ENCODE results near the gene IL13RA1. TPM values are rescaled to one million over a fixed set of nuclear protein-coding genes. Genes with fewer than 3 reads are reported as not detected.
"Not testable (repeated sequence)": the region's sequence is repeated elsewhere in the genome, so short reads cannot be mapped to it uniquely, and the experiment has no call there.

IL13RA1 gene
- polyA plus RNA-seq, 1 donor from 2014 or later = 31.1 TPM

DNA sequence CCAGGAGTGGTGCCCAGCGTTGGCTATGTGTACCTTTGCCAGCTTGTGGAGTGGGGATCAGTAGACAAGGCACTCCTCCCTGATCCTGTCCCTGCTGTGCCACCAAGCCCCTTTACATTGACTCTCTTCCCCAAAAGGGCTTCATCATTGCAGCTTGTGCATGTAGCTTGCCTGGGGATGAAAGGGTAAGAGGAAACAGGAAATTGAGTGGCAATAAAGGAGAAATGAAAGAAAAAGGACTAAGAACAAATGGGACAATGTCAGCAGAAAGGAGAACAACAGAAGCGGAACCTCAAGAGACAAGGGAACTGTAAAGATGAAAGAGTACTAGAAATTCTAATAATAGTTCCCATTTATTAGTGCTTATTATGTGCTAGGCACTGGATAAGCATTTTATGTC lies 8.7 kb upstream of the IL13RA1 start:
- peak overlapping the region; percentile 21 to 82 (median 44) for H3K4me3 Mint-ChIP-seq
- peaks cover 0 to 3% (median 2%) of the 10 kb centered on the region in 3 donors for H3K9me3 Mint-ChIP-seq
- peaks cover 1% of the 10 kb centered on the region for H3K27me3 Mint-ChIP-seq
- peaks cover 28 to 38% (median 34%) of the 10 kb centered on the region in 3 donors for H3K4me1 Mint-ChIP-seq
- H3K27ac Mint-ChIP-seq = peak overlapping the region; percentile 55 to 96 (median 89)
- H3K36me3 Mint-ChIP-seq = no peaks in the 10 kb centered on the region

DNA sequence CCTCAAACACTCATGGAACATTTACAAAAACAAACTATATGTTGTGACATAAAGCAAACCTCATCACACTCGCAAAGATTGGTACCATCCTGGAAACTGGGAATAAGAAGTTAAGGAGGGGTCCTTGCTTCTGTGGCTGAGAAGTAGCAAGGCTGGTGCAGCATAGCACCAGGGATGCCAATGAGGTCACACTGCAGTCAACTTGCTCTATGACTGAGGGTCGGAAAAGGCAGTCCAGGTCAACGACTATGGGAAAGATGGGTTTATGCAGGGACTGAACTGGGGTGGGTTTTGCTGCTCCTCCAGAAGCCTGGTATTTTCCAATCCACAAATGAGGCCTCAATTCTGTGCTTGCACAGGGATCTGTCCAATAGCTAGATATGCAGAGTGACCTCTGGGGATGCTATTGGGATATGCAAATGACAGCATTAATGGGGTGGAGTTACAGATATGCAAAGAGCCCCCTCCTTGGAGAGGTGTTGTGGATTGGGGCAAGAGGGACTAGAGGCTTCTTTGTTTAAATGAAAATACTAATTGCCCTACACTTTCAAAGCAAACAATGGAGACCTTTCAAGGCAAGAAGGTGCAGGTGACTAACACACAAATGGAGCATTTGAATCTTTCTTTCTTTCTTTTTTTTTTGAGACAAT lies 7.2 kb upstream of the IL13RA1 start:
- Mint-ChIP-seq H3K9me3 (peaks cover 0 to 3% (median 2%) of the 10 kb centered on the region in 3 donors), H3K27me3 (peaks cover 4% of the 10 kb centered on the region), H3K4me3 (no peak overlapping the region), H3K4me1 (peaks cover 37 to 46% (median 42%) of the 10 kb centered on the region in 3 donors), H3K36me3 (no peaks in the 10 kb centered on the region), H3K27ac (peak overlapping the region in 1 of 3 donors; percentile 89)

DNA sequence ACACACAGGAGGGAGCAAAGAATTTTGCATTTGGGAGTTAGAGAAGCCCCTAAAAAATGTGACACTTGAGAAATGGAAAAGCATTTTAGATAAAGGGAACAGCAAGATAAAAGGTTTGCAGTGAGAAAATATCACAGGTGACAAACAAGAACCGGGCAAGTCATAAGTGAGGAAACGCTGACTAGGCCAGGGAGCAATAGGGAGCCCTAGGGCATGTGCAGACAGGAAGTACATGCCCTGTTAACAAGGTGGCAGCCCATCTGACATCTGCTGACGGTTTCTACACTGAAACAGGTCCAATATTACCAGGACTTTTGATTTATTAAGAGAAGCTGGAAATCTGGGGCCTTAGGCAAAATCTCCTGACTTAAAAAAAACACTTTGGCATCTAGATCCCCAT lies 4.0 kb upstream of the IL13RA1 start:
- H3K36me3 Mint-ChIP-seq = no peaks in the 10 kb centered on the region
- H3K27me3 Mint-ChIP-seq = peaks cover 4% of the 10 kb centered on the region
- H3K4me3 Mint-ChIP-seq = peak overlapping the region in 3 of 4 donors; percentile 29 to 73 (median 69)
- peak overlapping the region; percentile 32 to 92 (median 32) for H3K27ac Mint-ChIP-seq
- H3K9me3 Mint-ChIP-seq = peaks cover 0 to 2% (median 0%) of the 10 kb centered on the region in 3 donors
- H3K4me1 Mint-ChIP-seq = peaks cover 40 to 52% (median 49%) of the 10 kb centered on the region in 3 donors

DNA sequence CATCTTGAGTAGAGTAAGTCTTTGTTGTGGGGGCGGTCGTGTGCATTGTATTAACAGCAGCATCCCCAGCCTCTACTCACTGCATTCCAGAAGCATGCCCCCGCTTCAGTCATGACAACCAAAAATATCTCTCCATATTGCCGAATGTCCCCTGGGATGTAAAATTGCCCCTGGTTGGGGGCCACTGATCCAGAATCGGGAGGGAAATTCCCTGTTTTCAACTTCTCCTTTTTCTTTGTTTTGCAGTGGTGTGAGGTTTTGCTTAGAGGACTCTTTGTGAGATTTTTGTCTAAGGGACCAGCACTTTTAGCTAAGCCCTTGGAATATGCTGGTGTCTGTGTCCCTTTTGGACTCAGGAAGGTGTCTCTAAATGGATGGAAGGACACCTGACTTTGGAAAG lies 3.0 kb upstream of the IL13RA1 start:
- Mint-ChIP-seq H3K4me1 (peaks cover 37 to 49% (median 48%) of the 10 kb centered on the region in 3 donors), H3K27ac (peak overlapping the region; percentile 32 to 92 (median 88)), H3K27me3 (peaks cover 4% of the 10 kb centered on the region)

DNA sequence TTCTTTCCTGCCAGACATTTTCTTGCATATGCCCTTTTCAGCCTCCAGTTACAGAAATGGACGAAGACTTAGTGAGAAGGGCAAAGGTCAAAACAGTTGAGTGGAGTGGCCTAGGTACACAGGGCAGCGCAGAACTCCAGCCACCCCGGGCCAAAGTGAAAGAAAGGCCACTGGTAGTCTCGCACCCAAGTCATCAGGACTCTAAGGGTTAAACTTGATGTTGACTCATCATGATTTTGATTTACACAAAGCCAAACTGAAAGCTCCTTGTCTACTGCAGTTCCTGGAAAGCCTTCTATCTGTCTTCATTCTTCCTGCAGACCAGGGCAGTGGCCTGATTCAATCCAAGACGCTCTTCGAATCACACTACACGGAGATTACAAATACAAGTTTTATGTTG lies 2.6 kb upstream of the IL13RA1 start:
- peak overlapping the region in 3 of 4 donors; percentile 65 to 84 (median 69) for H3K4me3 Mint-ChIP-seq
- peaks cover 37 to 52% (median 44%) of the 10 kb centered on the region in 3 donors for H3K4me1 Mint-ChIP-seq
- peaks cover 4% of the 10 kb centered on the region for H3K27me3 Mint-ChIP-seq
- peaks cover 0 to 2% (median 0%) of the 10 kb centered on the region in 3 donors for H3K9me3 Mint-ChIP-seq
- no peaks in the 10 kb centered on the region for H3K36me3 Mint-ChIP-seq
- H3K27ac Mint-ChIP-seq = peak overlapping the region; percentile 32 to 92 (median 88)

More for the DNA sequence above, 3.0 kb upstream of the IL13RA1 start:
- Mint-ChIP-seq H3K36me3 (no peaks in the 10 kb centered on the region), H3K9me3 (peaks cover 0 to 2% (median 0%) of the 10 kb centered on the region in 3 donors), H3K4me3 (peak overlapping the region; percentile 65 to 84 (median 74))

DNA sequence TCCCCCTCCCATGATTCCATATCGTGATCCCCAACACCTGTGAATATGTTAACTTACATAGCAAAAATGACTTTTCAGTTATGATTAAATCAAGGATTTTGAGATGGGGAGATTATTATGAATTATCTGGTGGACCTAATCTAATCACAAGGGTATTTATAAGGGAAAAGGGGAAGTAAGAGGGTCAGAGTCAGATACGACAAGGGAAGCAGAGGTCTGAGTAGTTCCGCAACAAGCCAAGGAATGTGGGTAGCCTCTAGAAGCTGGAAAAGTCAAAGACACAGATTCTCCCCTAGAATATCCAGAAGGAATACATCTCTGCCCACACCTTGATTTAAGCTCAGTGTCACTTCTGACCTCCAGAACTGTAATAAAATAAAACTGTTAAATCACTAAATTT lies 1.0 kb upstream of the IL13RA1 start:
- peaks cover 35 to 51% (median 51%) of the 10 kb centered on the region in 3 donors for H3K4me1 Mint-ChIP-seq
- peak overlapping the region in 1 of 3 donors; percentile 75 for H3K27ac Mint-ChIP-seq
- peaks cover 4% of the 10 kb centered on the region for H3K27me3 Mint-ChIP-seq
- peaks cover 0 to 2% (median 0%) of the 10 kb centered on the region in 3 donors for H3K9me3 Mint-ChIP-seq
- no peaks in the 10 kb centered on the region for H3K36me3 Mint-ChIP-seq
- peak overlapping the region; percentile 69 to 81 (median 75) for H3K4me3 Mint-ChIP-seq

DNA sequence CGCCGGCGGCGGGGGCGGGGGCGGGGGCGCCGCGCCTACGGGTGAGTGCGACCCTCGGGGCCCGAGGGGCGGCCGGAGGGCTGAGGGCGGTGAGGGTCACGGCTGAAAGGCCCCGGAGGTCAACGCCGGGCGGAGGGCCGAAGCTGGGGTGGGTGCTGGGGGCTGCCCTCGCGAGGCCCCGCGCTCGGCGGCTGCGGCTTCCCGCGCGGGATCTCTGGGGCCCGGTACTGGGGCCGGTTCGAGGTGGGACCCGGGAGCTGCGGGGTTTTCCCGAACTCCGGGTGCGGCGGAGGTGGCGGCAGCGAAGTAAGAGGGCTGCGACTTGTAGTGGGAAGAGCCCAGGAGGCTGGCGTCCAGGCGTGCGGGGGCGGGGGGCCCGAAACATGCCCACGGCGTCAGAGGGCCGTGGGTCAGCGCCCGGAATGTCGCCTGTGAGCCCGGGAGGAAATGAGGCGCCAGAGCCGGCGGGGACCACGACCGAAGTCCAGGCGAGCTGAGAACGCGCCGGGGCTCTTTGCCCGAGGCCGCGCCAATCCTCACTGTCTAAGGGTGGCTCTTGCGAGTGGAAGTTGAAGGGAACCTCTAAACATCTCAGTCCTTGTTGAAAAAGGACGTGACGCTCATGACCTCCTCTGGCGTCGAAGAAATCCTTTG lies 407 bp downstream of the IL13RA1 start:
- Mint-ChIP-seq H3K4me3 (peak overlapping the region; percentile 72 to 89 (median 86)), H3K9me3 (no peaks in the 10 kb centered on the region), H3K27me3 (peaks cover 4% of the 10 kb centered on the region), H3K27ac (peak overlapping the region; percentile 57 to 89 (median 67)), H3K36me3 (no peaks in the 10 kb centered on the region), H3K4me1 (peaks cover 30 to 47% (median 44%) of the 10 kb centered on the region in 3 donors)

DNA sequence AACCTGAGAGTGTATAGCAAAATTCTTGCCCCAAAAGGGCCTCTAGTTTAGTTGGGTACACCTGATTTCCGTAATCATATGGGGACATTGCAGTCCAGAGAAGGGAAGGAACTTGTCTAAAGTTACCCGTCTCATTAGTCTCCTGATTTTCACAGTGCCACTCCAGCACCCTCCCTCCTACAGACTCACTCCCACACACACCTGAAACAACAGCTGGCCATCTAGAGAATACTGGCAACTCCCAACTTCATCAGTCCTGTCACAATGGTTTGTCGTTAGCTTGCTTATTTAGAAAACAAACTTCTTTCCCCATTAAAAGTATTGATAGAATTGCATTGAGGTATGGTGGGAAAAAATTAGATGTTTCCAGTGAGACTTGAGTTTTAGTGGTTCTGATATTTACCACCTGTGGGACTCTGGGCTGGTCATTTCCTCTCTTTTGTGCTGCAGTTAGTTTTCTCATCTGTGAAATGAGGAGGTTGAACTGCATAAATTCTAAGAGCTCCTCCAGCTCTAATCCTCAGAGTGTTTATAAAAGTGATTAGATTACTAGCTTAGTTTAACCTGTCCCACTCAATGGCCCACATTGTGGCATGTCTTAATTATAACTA lies 1.7 kb downstream of the IL13RA1 start:
- Mint-ChIP-seq H3K4me3 (peak overlapping the region; percentile 72 to 89 (median 86)), H3K4me1 (peaks cover 22 to 35% (median 34%) of the 10 kb centered on the region in 3 donors), H3K9me3 (peaks cover 0 to 2% (median 0%) of the 10 kb centered on the region in 3 donors), H3K27me3 (no peaks in the 10 kb centered on the region), H3K27ac (peak overlapping the region; percentile 46 to 67 (median 57)), H3K36me3 (no peaks in the 10 kb centered on the region)

DNA sequence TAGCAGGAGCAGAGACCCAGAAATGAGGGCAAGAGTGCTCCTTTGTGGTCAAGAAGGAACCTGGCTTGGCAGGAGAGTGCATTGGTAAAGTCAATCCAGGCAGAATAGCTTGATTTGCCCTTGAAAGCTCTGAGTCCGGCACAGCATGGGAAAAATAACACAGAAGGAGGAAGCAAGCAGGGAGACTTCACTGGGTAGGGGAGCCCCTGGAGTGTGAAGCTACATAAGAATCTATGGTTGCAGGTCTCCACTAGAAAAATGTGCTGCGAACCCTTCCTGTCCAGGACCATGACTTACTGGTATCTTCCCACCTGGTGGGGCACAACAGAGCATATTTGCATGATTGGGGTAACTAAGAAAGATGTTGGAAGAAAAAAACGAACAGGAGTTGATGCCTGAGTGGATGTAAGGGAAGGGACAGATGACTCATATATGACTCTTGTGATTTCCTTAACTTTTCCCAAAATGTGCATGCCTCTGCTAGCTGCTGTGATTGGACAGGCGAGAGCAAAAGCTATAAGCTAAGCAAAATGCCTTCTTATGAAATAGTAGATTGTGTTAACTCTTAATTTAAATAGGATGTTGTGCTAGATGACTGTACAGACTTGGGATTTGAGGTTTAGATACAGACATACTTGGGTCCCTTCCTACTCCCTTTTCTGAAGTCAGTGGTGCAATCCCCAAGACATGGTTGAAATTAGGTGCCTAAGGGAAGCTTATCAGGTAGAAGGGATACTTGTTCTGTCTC lies 3.3 kb downstream of the IL13RA1 start:
- H3K27me3 Mint-ChIP-seq = no peaks in the 10 kb centered on the region
- peak overlapping the region in 2 of 4 donors; percentile 1 to 3 for H3K4me3 Mint-ChIP-seq
- peak overlapping the region in 1 of 3 donors; percentile 78 for H3K27ac Mint-ChIP-seq
- peaks cover 17 to 32% (median 22%) of the 10 kb centered on the region in 3 donors for H3K4me1 Mint-ChIP-seq
- H3K36me3 Mint-ChIP-seq = no peaks in the 10 kb centered on the region
- peaks cover 0 to 5% (median 2%) of the 10 kb centered on the region in 3 donors for H3K9me3 Mint-ChIP-seq

DNA sequence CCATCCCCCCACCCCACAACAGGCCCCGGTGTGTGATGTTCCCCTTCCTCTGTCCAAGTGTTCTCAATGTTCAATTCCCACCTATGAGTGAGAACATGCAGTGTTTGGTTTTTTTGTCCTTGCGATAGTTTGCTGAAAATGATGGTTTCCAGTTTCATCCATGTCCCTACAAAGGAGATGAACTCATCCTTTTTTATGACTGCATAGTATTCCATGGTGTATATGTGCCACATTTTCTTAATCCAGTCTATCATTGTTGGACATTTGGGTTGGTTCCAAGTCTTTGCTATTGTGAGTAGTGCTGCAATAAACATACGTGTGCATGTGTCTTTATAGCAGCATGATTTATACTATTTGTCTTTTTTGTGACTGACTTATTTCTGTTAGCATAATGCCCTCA lies 5.1 kb downstream of the IL13RA1 start:
- peaks cover 24 to 38% (median 25%) of the 10 kb centered on the region in 3 donors for H3K4me1 Mint-ChIP-seq
- H3K27ac Mint-ChIP-seq, H3K36me3 Mint-ChIP-seq, H3K4me3 Mint-ChIP-seq, H3K27me3 Mint-ChIP-seq: not testable (repeated sequence)
- peaks cover 2 to 15% (median 3%) of the 10 kb centered on the region in 3 donors for H3K9me3 Mint-ChIP-seq

DNA sequence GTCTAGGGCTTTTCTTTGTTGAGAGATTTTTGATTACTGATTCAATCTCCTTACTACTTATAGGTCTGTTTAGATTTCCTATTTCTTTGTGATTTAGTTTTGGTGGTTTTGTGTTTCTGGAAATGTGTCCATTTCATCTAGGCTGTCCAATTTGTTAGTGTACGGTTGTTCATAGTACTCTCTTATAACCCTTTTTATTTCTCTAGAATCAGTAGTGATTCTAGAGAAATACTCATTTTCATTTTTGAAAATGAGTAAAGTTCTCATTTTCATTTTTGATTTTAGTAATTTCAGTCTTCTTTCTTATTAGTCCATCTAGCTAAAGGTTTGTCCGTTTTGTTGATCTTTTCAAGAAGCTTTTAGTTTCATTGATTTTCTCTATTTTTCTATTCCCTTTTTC lies 7.5 kb downstream of the IL13RA1 start:
- Mint-ChIP-seq H3K27me3 (peaks cover 2% of the 10 kb centered on the region), H3K27ac (peak overlapping the region in 1 of 3 donors; percentile 82), H3K36me3 (no peaks in the 10 kb centered on the region), H3K9me3 (peaks cover 2 to 15% (median 3%) of the 10 kb centered on the region in 3 donors), H3K4me3 (peak overlapping the region in 2 of 4 donors; percentile 48 to 72), H3K4me1 (peaks cover 11 to 34% (median 20%) of the 10 kb centered on the region in 3 donors)

DNA sequence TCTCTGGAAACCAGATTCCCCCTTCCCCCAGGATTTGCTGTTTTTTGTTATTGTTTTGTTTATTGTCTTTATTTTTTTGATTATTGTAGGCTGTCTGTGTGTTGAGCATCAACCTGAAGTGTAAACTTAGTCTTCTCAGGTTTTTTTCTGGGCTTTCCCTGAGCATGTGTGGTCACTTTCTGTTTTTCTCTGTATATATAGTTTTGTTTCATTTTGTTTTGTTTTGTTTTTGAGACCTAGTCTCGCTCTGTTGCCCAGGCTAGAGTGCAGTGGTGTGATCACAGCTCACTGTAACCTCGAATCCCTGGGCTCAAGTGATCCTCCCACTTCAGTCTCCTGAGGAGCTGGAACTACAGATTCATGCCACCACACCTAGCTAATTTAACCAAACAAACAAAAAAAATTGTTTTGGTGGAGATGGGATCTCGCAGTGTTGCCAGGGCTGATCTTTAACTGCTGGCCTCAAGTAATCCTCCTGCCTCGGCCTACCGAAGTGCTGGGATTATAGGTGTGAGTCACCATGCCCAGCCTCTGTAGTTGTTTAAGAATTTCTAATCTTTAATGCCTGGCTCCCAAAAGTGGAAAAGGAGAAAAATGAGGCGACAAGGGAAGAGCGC lies 9.1 kb downstream of the IL13RA1 start:
- Mint-ChIP-seq H3K27ac (peak overlapping the region; percentile 63 to 94 (median 92)), H3K4me1 (peaks cover 11 to 22% (median 21%) of the 10 kb centered on the region in 3 donors), H3K27me3 (peaks cover 2% of the 10 kb centered on the region), H3K9me3 (peaks cover 2 to 15% (median 3%) of the 10 kb centered on the region in 3 donors), H3K4me3 (peak overlapping the region; percentile 29 to 50 (median 44)), H3K36me3 (no peaks in the 10 kb centered on the region)

DNA sequence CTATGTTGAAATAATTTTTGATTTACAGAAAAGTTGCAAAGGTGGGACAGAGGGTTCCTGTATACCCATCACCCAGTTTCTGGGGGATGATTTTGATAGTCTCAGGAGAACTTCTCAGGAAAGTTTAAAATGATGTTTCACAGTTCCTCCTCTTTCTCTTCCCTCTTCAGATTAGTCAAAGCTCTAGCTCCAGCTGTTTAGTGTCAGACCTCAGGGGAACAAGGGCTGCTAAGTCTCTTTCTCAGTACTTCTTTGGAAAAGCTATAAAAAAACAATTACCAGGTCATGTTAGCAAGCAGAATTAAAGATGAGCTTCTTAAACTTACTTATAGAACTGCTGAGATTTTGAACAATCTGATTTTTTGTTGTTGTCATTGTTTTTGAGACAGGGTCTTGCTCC lies 12.2 kb downstream of the IL13RA1 start:
- peaks cover 11 to 20% (median 19%) of the 10 kb centered on the region in 3 donors for H3K4me1 Mint-ChIP-seq

More for the DNA sequence above, 12.2 kb downstream of the IL13RA1 start:
- no peaks in the 10 kb centered on the region for H3K36me3 Mint-ChIP-seq
- peaks cover 1 to 12% (median 2%) of the 10 kb centered on the region in 3 donors for H3K9me3 Mint-ChIP-seq
- H3K27ac Mint-ChIP-seq = no peak overlapping the region
- H3K27me3 Mint-ChIP-seq = peaks cover 2% of the 10 kb centered on the region
- H3K4me3 Mint-ChIP-seq = no peak overlapping the region
